GM19240 (cell line): ENCODE measurements around the gene ZNF618.
A peak's percentile ranks its signal among the peaks of the same experiment; 100 is the strongest.
"Not testable (repeated sequence)": the region's sequence is repeated elsewhere in the genome, so short reads cannot be mapped to it uniquely, and the experiment has no call there.

Experiments used
- DNase-seq: peaks from one replicate; pipeline ENCODE4 v3.0.0; 2011; ENCODE audit warnings: low spot score; ENCODE audit not compliant: insufficient read length

The ZNF618 gene

DNA sequence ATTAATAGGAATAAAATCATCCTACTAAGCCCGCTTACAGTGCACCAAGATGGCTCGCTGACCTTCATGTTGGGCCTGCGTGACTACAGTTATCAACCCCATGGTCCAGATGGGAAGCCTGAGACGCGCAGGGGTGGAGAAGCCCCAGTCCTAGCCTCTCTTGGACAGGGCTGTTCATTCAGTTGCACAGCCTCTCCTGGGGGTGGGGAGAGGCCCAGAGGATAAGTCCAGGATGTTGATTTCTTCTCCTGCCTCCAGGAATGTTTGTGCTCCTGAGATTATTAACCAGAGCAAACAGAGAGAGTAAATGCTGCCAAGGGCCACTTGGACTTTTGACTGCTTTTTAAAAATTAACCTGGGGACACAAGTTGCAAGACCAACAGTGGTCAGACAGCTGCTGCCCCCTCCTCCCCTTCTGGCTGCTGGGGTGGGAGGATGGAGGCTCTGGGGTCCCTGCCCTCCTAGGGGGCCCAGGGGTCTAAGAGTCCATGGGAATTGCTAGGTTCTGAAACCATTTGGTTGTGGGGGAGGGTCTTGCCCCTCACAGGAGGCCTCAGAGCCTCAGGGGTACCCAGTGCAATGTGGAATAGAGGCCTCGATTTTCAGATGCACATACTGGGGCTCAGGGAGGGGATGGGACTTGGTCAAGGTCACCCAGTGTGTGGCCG lies 204.8 kb downstream of the ZNF618 start:
- DNase-seq = no peak

GRCh38 chr9:114081441-114082016 lies 205.4 kb downstream of the ZNF618 start:
- no peak for DNase-seq

- peak; percentile 79 for DNase-seq
These were observed 206.1 kb downstream of the ZNF618 start for GRCh38 chr9:114082017-114082762.

DNA sequence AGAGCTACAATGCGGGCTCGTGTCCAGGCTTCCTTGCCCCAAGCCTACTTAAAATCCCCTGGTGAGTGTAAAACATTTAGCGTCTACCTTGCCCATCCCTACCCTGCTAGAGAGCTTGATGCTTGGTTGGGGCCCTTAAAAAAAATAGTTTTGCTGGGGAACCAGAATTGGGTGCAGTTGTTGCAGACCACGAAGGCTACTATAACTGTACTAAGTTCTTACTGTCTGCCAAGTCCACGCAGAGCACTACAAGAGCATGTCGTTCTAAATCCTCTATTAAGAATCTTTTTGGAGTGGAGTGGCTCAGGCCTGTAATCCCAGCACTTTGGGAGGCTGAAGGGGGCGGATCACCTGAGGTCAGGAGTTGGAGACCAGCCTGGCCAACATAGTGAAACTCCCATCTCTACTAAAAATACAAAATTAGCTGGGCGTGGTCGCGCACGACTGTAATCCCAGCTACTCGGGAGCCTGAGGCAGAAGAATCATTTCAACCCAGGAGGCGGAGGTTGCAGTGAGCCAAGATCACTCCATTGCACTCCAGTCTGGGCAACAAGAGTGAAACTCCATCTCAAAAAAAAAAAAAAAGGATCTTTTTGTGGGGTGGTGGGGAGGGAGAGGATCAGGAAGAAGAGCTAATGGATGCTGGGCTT lies 206.8 kb downstream of the ZNF618 start:
- not testable (repeated sequence) for DNase-seq

DNA sequence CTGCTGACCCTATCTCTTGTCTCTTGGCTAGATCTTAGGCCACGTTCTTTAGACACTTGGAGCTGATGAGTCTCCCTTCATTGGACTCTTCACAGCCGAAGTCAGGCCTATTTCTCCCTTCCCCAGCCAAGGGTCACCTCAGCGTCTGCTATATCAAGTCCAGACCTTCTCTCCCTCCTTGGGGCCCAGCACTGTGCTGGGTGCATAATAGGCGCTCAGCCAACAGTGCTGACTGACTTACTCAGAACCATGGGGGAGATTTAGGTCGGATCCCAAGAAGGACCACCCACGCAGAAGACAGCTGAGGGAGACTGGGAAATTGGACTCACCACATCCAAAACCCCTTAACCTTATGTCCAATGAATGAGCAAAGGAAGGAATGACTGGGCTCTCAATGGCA lies 207.6 kb downstream of the ZNF618 start:
- DNase-seq = no peak

- DNase-seq = no peak
These were observed 208.4 kb downstream of the ZNF618 start for GRCh38 chr9:114084282-114085073.

GRCh38 chr9:114085387-114085789 lies 209.3 kb downstream of the ZNF618 start:
- no peak for DNase-seq

DNA sequence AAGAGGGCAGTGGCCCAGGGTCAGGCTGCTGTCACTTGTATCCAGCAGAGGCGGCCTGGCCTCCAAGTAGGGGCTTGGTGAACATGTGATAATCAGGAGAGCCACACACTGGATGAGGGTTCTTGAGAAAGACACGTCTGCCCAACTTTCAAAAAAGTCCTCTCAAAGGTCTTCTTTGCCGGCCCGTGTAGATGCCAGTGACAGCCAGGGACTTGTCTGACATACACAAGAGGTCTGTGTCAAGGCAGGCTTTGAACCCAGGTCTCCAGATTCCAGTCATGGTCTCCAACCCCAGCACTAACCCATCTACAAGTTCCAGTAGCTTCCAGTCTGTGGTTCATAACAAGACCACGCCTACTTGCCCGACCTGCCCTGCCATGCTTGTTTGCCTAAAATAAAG lies 209.9 kb downstream of the ZNF618 start:
- DNase-seq = no peak

DNA sequence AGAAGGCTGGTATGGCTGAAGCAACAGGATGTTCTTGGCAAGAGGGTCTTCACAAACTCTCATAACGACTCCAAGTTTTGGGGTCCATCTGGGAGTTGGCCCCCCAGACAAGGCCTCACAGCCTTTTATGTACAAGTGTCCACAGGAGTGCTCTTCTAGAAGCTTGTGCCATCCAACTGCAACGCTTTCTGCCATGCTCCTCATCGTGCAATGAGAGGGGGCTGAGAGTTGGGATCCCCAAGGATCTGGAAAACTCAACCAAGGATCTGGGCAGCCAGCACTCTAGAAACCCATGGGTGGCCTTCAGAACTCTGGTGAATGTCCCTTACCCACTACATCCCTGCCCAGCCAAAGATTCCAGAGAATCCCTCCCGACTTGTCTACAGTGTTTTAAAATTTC lies 210.5 kb downstream of the ZNF618 start:
- DNase-seq = no peak

DNA sequence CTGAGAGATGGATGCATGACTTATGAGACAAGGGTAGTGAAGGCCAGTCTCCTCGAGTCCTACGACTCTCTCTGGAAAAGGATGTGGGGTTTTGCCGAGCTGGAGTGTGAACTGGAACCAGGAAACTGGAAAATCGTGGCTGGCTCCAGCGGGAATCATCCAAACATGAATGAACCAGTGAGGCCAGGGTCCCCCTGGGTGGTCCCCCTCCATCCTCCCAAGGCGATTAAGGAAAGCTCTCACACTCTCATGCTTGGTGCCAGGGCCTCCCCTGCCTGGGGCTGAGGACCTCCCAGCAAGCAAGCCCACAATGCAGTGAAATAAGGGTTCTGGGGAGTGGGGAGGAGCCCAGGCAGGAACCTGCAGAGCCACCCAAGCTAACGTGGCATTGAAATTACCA lies 211.6 kb downstream of the ZNF618 start:
- no peak for DNase-seq

GRCh38 chr9:114088571-114089170 lies 212.6 kb downstream of the ZNF618 start:
- DNase-seq = no peak

DNA sequence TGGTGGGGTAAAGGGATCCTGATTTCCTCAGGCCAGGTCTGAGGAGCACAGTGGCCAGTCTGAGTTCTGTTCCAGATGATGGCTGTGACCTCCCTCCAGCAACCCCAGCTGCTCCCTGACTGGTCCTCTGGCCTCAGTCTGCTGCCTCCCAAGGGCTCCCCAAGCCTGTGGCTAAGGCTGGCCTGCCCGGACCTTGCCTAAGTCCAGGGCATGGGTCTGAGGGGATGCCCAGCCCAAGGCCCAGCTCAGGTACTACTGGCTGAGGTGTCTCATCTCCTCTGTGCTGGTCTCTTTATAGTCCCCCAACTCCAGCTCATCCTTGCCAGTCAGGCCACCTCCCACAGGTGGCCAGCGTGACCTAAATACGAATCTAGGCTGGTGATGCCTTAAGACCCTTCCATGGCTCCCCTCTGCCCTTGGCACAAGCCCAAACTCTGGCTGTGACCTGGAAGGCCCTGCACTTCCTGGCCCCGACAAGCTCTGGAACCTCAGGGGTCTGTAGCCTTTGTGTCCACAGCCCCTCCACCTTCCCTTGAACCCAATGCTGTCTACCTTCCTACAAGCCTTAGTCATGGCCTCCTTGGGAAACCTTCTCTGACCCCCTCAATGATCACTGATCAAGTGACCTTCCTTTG lies 213.2 kb downstream of the ZNF618 start:
- no peak for DNase-seq

DNA sequence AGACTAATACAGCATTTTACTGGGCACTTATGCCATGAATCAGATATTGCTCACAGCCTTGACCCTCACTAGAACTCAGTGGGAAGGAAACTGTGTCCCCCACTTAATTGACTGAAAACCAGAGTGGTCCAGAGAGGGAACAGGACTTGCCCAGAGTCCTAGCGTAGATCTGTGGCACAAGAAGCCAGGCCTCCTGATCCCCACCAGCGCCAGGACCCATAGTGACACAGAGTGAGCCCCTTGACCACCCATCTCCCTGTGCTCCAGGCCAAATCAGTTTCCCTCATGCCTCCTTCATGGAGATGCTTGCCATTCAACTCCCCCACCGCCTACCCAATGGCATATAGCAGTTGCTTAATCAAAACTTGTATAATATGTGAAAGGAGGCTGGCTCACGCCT lies 214.7 kb downstream of the ZNF618 start:
- DNase-seq = no peak

- no peak for DNase-seq
These were observed 215.6 kb downstream of the ZNF618 start for GRCh38 chr9:114091711-114092110.

DNA sequence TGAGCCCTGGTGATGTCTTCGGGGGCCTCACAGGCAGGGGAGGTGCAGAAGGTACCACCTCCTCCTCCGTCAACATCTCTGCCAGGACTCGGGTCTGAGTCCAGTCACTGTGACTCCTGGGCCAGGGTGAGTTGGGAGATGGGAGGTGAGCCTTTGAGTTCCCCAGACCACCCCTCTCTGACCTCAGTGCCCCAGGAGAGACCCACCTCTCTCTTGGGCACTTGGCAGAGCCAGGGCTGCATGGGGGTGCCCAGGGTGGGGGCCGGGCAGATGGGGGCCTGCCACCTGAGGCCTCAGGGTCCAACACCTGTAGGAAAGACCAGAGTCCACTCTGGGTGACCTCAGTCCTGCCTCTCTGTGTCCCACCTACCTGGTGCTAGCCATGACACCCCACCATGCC lies 216.2 kb downstream of the ZNF618 start:
- DNase-seq = no peak

DNA sequence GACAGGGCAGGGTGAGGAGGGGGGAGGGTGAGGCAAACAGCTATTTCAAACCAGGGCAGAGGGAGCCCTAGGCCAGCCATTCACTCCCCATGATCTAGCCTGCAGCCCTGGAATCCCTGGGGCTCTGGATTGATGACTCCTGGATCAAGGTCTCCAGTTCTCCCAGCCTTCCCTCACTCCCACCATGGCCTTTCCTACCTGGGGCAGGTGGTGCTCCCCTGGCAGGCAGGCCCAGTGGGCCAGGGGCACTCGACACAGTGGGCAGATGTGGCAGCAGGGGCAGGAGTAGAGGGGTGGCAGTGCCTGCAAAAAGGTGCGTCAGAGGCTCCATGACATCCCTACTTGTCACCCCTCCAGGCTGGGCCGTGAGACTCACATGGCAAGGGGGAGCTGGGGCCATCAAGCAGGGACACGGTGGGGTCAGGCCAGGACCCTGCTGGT lies 216.9 kb downstream of the ZNF618 start:
- DNase-seq = no peak

- DNase-seq = no peak
These were observed 217.8 kb downstream of the ZNF618 start for GRCh38 chr9:114093761-114094505.

DNA sequence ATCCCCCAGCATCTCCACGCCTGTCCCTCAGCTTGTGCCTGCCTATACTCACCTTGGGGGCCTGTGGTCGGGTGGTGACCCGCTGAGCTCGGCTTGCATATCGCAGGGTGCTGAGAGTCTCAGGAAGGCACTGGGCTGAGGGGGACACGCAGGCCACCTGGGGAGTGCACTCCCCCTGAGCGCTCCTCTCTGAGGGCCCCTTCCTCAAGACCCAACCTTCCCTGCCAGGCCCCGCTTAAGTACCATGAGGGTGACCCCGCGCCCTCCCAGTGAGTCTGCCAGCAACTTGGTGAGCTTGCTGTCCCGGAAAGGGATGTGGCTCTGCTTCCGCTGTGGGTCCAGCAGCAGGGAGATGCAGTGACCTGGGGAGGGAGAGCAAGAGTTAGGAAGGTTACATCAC lies 218.9 kb downstream of the ZNF618 start:
- DNase-seq = no peak

DNA sequence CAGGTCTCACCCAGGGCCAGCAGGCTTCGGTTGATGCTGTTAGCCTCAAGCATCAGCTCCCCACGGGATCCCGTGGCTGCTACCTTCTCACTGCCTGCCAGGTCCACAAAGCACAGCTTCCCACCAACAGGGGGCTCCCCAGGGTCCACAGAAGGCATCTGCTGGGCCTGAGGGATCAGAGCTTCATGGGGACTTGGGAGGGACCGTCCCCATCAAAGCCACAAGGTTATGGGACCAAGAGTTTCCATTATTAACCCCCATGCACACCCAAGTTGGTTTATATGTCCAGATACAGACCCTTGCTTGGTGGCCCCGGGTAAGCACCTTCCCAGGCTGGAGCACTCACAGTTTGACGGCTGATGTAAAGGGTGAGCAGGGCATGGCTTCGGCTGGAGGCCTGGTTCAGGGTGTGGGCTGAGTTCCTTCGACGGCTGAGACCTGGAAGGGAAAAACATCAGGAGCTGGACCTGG lies 220.0 kb downstream of the ZNF618 start:
- no peak for DNase-seq
